DMS114 treated with DMSO at 0.1 percent for 48 hours (cell line): ENCODE measurements around the gene ACADSB.

Experiments
- DNase-seq: peaks from one replicate; lab custom pipeline; 2025; ENCODE audit not compliant: unreplicated experiment; lab: John Stamatoyannopoulos, UW

Gene ACADSB

GRCh38 chr10:123001370-123001769 lies 7.4 kb upstream of the ACADSB start:
- DNase-seq = no peak

GRCh38 chr10:123004298-123004697 lies 4.5 kb upstream of the ACADSB start:
- no peak for DNase-seq

GRCh38 chr10:123007558-123008354 lies 1.1 kb upstream of the ACADSB start:
- peak; percentile 64 for DNase-seq

GRCh38 chr10:123009105-123009820 lies 457 bp downstream of the ACADSB start:
- no peak for DNase-seq

GRCh38 chr10:123011987-123012386 lies 3.2 kb downstream of the ACADSB start:
- no peak for DNase-seq

- DNase-seq = no peak
Observed at GRCh38 chr10:123013456-123014419, 4.9 kb downstream of the ACADSB start.

- DNase-seq = no peak
Observed at GRCh38 chr10:123014772-123015171, 6.0 kb downstream of the ACADSB start.

GRCh38 chr10:123016228-123016627 lies 7.4 kb downstream of the ACADSB start:
- no peak for DNase-seq

- DNase-seq = no peak
Observed at GRCh38 chr10:123017421-123018165, 8.8 kb downstream of the ACADSB start.

- DNase-seq = no peak
Observed at GRCh38 chr10:123018531-123018930, 9.7 kb downstream of the ACADSB start.

- DNase-seq = no peak
Observed at GRCh38 chr10:123019264-123019663, 10.5 kb downstream of the ACADSB start.

GRCh38 chr10:123019941-123020703 lies 11.3 kb downstream of the ACADSB start:
- DNase-seq = no peak

- DNase-seq = no peak
Observed at GRCh38 chr10:123021517-123021916, 12.7 kb downstream of the ACADSB start.

GRCh38 chr10:123024540-123024939 lies 15.7 kb downstream of the ACADSB start:
- no peak for DNase-seq

GRCh38 chr10:123026302-123026701 lies 17.5 kb downstream of the ACADSB start:
- DNase-seq = no peak

- no peak for DNase-seq
Observed at GRCh38 chr10:123027861-123028260, 19.1 kb downstream of the ACADSB start.

- no peak for DNase-seq
Observed at GRCh38 chr10:123031124-123031523, 22.3 kb downstream of the ACADSB start.

GRCh38 chr10:123034332-123034731 lies 25.5 kb downstream of the ACADSB start:
- DNase-seq = no peak

GRCh38 chr10:123035467-123036086 lies 26.8 kb downstream of the ACADSB start:
- no peak for DNase-seq
